ENCODE data around the gene DUS3L.

The DUS3L gene

DNA sequence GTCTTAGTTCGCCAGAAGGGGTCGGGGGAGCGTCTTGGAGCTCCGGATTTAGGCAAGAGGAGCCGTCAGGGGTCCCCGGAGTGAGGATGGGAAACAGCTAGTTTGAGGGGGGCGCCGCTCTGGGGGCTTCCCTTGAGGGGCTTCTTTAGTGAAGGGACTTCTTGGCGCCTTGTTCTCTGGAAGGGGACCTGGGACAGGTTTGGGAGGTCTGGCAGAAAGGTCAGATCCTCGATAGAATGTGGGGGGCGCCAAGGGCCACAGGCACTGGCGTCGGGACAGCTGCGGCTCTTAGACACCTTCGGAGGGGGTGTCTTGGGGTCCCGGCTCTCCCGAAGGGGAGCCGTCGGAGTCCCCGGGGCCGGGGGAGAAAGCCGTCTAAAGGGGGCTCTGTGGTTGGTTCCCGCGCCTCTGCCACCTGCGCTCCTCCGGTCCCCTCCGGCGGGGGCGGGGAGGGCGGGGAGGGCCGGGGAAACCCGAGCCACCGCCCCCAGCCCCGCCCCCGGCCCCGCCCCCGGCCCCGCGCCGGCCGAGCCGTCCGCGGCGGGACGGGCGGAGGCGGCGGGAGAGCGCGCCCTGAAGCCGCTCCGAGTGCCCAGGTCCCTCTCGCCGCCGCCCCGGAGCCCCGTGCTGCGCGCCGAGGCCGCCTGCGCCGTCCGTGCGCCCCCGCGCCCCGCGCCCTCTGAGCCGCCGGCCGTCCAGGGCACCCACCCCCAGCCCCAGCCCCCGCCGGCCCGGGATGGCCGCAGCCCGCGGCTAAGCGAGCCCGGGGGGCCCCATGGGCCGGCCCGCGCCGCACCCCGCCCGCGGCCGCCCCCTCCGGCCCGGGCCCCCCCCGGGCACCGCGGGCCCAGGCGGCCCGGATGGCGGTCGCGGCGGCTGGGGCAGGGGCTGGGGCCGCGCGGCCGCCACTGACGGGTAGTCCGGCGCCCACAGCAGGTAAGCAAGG lies 13.8 kb upstream of the DUS3L start, which contains the start of gene NRTN:
TSS of gene NRTN (plus strand) at position 552 of the 946 bp plus-strand sequence. CDS start 19,099 bp downstream, outside the sequence.
- TF ChIP-seq, protein P1, sequence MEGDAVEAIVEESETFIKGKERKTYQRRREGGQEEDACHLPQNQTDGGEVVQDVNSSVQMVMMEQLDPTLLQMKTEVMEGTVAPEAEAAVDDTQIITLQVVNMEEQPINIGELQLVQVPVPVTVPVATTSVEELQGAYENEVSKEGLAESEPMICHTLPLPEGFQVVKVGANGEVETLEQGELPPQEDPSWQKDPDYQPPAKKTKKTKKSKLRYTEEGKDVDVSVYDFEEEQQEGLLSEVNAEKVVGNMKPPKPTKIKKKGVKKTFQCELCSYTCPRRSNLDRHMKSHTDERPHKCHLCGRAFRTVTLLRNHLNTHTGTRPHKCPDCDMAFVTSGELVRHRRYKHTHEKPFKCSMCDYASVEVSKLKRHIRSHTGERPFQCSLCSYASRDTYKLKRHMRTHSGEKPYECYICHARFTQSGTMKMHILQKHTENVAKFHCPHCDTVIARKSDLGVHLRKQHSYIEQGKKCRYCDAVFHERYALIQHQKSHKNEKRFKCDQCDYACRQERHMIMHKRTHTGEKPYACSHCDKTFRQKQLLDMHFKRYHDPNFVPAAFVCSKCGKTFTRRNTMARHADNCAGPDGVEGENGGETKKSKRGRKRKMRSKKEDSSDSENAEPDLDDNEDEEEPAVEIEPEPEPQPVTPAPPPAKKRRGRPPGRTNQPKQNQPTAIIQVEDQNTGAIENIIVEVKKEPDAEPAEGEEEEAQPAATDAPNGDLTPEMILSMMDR (IDR thresholded peaks at IDR 0.05; ENCODE audit: insufficient read depth, low read length, poor library complexity, severe bottlenecking), result no peak
- no peak for DNase-seq (ENCODE audit: extremely low read depth, insufficient read length)
- Histone ChIP-seq H3K36me3 (ENCODE audit: control insufficient read depth, insufficient read depth, low read length) (no peaks in the 10 kb centered on the region), H3K27me3 (replicated peaks; ENCODE audit: control insufficient read depth, insufficient read depth, low read length) (no peaks in the 10 kb centered on the region; the same call in 1 of the 2 replicates), H3K4me3 (replicated peaks; ENCODE audit: low read depth, low read length) (no peak within 1 kb of the TSS; the same call in 1 of the 2 replicates)

DNA sequence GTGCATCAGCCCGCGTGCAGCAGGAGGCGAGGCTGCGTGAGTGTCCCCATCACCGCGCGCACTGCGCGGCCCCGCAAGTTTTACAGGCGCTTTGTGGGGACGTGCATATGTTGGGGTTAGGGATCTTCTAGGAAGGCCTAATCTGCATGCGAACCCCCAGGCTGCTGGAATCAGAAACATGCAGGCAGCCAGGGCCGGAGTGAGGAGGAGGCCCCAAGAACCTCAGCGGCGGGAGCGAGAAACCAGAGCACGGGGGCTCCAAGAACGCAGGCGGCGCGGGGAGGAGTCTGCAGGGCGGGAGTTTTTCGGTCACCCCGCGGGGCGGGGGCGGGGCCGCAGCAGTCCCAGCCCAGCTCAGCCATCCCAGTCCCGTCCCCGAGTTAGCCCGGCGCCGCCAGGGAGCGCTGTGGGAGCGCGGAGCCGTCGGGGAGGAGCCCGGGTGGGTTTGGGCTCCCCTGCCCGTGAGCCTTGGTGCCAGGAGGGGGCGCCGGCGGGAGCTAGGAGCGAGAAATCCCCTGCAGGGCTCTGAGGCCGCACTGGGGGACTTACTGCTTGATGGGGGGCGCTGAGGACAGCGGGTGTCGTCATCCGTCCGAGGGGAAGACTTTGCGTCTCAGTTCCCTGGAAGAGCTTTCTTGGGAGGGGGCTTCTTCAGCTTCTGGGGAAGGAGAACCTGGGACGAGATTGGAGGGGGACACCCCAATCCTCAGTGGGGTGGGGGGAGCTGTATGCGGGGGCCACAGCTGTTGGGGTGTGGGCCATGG lies 13.0 kb upstream of the DUS3L start:
- Histone ChIP-seq H3K36me3 (ENCODE audit: control insufficient read depth, insufficient read depth, low read length) (no peaks in the 10 kb centered on the region), H3K27me3 (replicated peaks; ENCODE audit: control insufficient read depth, insufficient read depth, low read length) (peaks cover 3% of the 10 kb centered on the region; the same call in 1 of the 2 replicates), H3K4me3 (replicated peaks; ENCODE audit: low read depth, low read length) (no peak overlapping the region; the same call in 1 of the 2 replicates)
- peak; percentile 91 for DNase-seq (ENCODE audit: extremely low read depth, insufficient read length)
- TF ChIP-seq, protein P1 (IDR thresholded peaks at IDR 0.05; ENCODE audit: insufficient read depth, low read length, poor library complexity, severe bottlenecking), result peak; percentile 96

DNA sequence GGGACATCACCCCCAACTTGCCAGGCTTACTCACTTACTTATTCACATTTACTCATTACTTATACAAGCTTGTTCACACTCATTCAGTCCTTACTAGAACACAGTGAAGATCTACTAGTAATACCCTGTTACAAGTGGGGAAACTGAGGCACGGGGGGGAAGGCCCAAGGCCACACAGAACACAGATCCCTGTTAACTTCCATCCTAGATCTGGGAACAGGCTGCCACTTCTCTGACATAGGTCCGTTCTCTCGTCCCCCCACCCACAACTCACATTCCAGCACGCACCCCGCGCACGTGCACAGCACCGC lies 12.4 kb upstream of the DUS3L start:
- TF ChIP-seq, protein P1 (IDR thresholded peaks at IDR 0.05; ENCODE audit: insufficient read depth, low read length, poor library complexity, severe bottlenecking), result no peak
- H3K27me3 ChIP-seq (replicated peaks; ENCODE audit: control insufficient read depth, insufficient read depth, low read length), result peaks cover 3% of the 10 kb centered on the region; the same call in 1 of the 2 replicates
- no peaks in the 10 kb centered on the region for H3K36me3 ChIP-seq (ENCODE audit: control insufficient read depth, insufficient read depth, low read length)
- H3K4me3 ChIP-seq (replicated peaks; ENCODE audit: low read depth, low read length), result no peak overlapping the region; the same call in 1 of the 2 replicates
- no peak for DNase-seq (ENCODE audit: extremely low read depth, insufficient read length)

DNA sequence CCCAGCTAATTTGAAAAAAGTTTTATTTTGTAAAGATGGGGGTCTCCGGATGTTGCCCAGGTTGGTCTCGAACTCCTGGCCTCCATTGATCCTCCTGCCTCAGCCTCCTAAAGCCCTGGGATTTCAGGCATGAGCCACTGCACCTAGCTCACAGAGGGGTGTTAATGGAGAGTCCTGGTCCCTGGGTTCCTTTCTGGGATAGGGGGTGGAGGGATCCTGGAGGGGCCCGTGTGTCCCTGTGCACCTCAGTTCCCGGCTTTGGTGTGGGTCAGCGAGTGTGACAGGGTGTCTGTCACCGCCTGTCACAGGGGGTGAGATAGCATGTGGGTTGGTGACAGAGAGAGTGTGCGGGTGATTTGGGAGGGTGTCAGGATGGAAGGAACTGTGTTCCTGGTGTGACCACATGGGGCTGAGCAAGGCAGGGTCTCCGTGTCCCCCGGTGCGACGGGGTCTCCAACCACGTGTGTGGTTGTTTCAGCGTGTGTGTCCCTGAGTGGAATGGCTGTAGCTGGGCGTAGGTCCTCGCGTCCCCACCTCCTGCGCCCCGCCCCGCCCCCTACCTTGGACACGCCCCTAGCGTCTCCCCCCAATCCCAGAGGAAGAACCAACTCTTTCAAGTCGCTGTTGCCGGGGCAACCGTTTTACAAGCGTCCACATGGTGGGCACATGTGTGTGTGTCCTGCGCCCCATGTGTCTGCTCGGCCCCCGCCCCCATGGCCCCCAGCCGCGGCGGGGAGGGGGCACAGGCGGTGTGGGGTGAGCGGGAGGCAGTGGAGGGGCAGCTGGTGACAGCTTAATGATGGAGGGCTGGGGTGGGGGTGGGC lies 11.0 kb upstream of the DUS3L start:
- DNase-seq (ENCODE audit: extremely low read depth, insufficient read length), result no peak
- Histone ChIP-seq H3K36me3 (ENCODE audit: control insufficient read depth, insufficient read depth, low read length) (no peaks in the 10 kb centered on the region), H3K4me3 (replicated peaks; ENCODE audit: low read depth, low read length) (no peak overlapping the region), H3K27me3 (replicated peaks; ENCODE audit: control insufficient read depth, insufficient read depth, low read length) (peaks cover 3% of the 10 kb centered on the region; the same call in 1 of the 2 replicates)
- TF ChIP-seq, protein P1 (IDR thresholded peaks at IDR 0.05; ENCODE audit: insufficient read depth, low read length, poor library complexity, severe bottlenecking), result no peak

All from GM06990 (cell line).